Measurements from ENCODE around the gene ORM2.
"Not testable (repeated sequence)": the region's sequence is repeated elsewhere in the genome, so short reads cannot be mapped to it uniquely, and the experiment has no call there.

ORM2 gene

GRCh38 chr9:114331229-114332195 lies 1.8 kb downstream of the ORM2 start:
- DNase-seq (ENCODE audit: low read depth in 2 of 2), result not testable (repeated sequence)

- not testable (repeated sequence) for DNase-seq (ENCODE audit: low read depth in 2 of 2)
These were observed 2.9 kb downstream of the ORM2 start for GRCh38 chr9:114332474-114333040.

GRCh38 chr9:114333718-114334117 lies 4.0 kb downstream of the ORM2 start:
- DNase-seq (ENCODE audit: low read depth in 2 of 2), result not testable (repeated sequence)

GRCh38 chr9:114334490-114334889 lies 4.8 kb downstream of the ORM2 start:
- no peak for DNase-seq (ENCODE audit: low read depth in 2 of 2)

GRCh38 chr9:114335745-114336144 lies 6.1 kb downstream of the ORM2 start:
- DNase-seq (ENCODE audit: low read depth in 2 of 2), result no peak

GRCh38 chr9:114336157-114336556 lies 6.5 kb downstream of the ORM2 start:
- no peak for DNase-seq (ENCODE audit: low read depth in 2 of 2)

GRCh38 chr9:114336699-114337395 lies 7.2 kb downstream of the ORM2 start:
- DNase-seq (ENCODE audit: low read depth in 2 of 2), result no peak

GRCh38 chr9:114338187-114338586 lies 8.5 kb downstream of the ORM2 start:
- no peak for DNase-seq (ENCODE audit: low read depth in 2 of 2)

- no peak for DNase-seq (ENCODE audit: low read depth in 2 of 2)
These were observed 9.7 kb downstream of the ORM2 start for GRCh38 chr9:114339130-114339908.

GRCh38 chr9:114341152-114341830 lies 11.6 kb downstream of the ORM2 start:
- no peak for DNase-seq (ENCODE audit: low read depth in 2 of 2)

GRCh38 chr9:114341991-114342390 lies 12.3 kb downstream of the ORM2 start:
- DNase-seq (ENCODE audit: low read depth in 2 of 2), result no peak

- no peak for DNase-seq (ENCODE audit: low read depth in 2 of 2)
These were observed 13.2 kb downstream of the ORM2 start for GRCh38 chr9:114342755-114343440.

GRCh38 chr9:114343471-114344187 lies 14.0 kb downstream of the ORM2 start:
- no peak for DNase-seq (ENCODE audit: low read depth in 2 of 2)

GRCh38 chr9:114344188-114344566 lies 14.5 kb downstream of the ORM2 start:
- no peak for DNase-seq (ENCODE audit: low read depth in 2 of 2)

GRCh38 chr9:114344692-114345091 lies 15.0 kb downstream of the ORM2 start:
- no peak for DNase-seq (ENCODE audit: low read depth in 2 of 2)

GRCh38 chr9:114345493-114346065 lies 15.9 kb downstream of the ORM2 start:
- DNase-seq (ENCODE audit: low read depth in 2 of 2), result no peak

- no peak for DNase-seq (ENCODE audit: low read depth in 2 of 2)
These were observed 16.5 kb downstream of the ORM2 start for GRCh38 chr9:114346146-114346545.

GRCh38 chr9:114347675-114348074 lies 18.0 kb downstream of the ORM2 start:
- DNase-seq (ENCODE audit: low read depth in 2 of 2), result no peak

- no peak for DNase-seq (ENCODE audit: low read depth in 2 of 2)
These were observed 18.7 kb downstream of the ORM2 start for GRCh38 chr9:114348261-114348905.

All from fibroblast of skin of left quadriceps (primary cell).